Neuron (in vitro differentiated cells): ENCODE results near the gene DLGAP3.
"Not testable (repeated sequence)": the region's sequence is repeated elsewhere in the genome, so short reads cannot be mapped to it uniquely, and the experiment has no call there.

ENCODE experiments used
- H2AFZ ChIP-seq: one replicate; pipeline ENCODE4 v1.6.1; 2013; ENCODE audit warnings: low read depth, mild to moderate bottlenecking, inconsistent platforms, low read length, moderate library complexity
- H3K27me3 ChIP-seq: one replicate; pipeline ENCODE4 v1.6.1; 2013; ENCODE audit warnings: low read length; ENCODE audit not compliant: insufficient read depth
- H3K36me3 ChIP-seq: one replicate; pipeline ENCODE4 v1.6.1; 2013; ENCODE audit warnings: low read length; ENCODE audit not compliant: insufficient read depth
- H3K4me1 ChIP-seq: one replicate; pipeline ENCODE4 v1.6.1; 2013; ENCODE audit warnings: low read length; ENCODE audit not compliant: insufficient read depth
- H3K4me3 ChIP-seq: 2 replicates; pipeline ENCODE4 v1.5.1; 2013; ENCODE audit warnings: mild to moderate bottlenecking, low read length, moderate library complexity
- H3K9me3 ChIP-seq: one replicate; pipeline ENCODE4 v1.6.1; 2013; ENCODE audit warnings: low read length

Gene DLGAP3, protein sequence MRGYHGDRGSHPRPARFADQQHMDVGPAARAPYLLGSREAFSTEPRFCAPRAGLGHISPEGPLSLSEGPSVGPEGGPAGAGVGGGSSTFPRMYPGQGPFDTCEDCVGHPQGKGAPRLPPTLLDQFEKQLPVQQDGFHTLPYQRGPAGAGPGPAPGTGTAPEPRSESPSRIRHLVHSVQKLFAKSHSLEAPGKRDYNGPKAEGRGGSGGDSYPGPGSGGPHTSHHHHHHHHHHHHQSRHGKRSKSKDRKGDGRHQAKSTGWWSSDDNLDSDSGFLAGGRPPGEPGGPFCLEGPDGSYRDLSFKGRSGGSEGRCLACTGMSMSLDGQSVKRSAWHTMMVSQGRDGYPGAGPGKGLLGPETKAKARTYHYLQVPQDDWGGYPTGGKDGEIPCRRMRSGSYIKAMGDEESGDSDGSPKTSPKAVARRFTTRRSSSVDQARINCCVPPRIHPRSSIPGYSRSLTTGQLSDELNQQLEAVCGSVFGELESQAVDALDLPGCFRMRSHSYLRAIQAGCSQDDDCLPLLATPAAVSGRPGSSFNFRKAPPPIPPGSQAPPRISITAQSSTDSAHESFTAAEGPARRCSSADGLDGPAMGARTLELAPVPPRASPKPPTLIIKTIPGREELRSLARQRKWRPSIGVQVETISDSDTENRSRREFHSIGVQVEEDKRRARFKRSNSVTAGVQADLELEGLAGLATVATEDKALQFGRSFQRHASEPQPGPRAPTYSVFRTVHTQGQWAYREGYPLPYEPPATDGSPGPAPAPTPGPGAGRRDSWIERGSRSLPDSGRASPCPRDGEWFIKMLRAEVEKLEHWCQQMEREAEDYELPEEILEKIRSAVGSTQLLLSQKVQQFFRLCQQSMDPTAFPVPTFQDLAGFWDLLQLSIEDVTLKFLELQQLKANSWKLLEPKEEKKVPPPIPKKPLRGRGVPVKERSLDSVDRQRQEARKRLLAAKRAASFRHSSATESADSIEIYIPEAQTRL

DNA sequence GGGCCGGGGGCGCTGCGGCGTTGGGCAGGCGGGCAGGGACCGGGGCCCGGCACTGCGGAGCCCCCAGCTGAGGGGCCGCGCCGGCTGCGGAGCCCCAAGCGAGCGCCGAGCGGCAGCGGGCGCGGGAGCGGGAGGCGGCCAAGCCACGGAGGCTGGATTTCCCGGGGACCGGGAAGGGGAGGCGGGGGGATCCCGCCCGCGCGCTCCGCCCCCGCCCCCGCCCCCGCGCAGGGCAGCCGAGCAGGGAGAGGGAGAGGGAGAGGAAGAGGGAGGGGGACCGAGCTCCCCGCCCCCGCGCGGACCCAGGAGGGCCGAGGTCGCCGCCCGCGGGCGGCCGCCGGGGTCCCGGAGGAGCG is at the start of gene DLGAP3:
Gene DLGAP3, minus strand, starts transcription at position 154 of the 356 bp plus-strand sequence. CDS start 24,267 bp downstream, outside the sequence.
- Histone ChIP-seq H3K4me3 (peak within 1 kb of the TSS; percentile 37), H3K36me3 (no peaks in the 10 kb centered on the region), H3K4me1 (peaks cover 11% of the 10 kb centered on the region), H2AFZ (peak within 1 kb of the TSS; percentile 87), H3K9me3 (no peaks in the 10 kb centered on the region), H3K27me3 (peaks cover 31% of the 10 kb centered on the region)

DNA sequence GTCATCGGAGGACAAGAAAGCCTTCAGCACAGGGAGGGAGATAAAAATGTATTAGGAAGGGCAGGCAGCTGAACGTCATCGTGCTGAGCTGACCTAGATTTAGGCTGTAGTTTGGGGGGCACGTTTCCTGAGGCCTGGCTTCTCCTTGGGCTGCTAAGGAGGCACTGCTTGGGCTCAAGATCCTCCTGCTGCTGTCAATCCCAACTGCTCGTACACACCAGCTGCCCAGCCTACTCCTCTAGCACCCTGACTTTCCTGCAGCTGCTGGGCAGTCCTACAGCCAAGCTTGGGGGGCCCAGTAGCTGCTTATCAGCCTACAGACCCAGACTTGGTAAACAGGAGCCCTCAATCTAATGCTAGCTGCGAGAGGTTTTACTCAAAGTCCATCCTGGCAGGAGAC is 49.5 kb upstream of the DLGAP3 start:
- peaks cover 3% of the 10 kb centered on the region for H3K9me3 ChIP-seq

DNA sequence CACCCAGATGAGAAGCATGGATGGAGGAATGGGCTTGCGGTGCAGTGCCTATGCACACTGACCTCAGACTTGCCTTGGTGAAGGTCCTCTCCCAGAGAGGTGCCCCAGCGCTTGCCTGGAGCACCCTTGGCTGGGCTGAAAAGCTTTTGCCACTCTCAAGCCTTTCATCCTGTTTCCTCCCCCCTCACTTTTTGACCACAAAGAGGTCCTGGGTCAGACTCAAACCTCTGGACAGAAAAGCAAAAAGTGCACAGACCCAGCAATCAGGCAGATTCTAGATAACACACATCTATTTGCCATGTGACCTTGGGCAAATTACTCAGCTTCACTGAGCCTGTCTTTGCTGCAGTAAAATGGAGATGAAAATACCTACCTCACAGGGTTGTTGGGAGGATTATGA is 48.4 kb upstream of the DLGAP3 start:
- peaks cover 3% of the 10 kb centered on the region for H3K9me3 ChIP-seq
- no peaks in the 10 kb centered on the region for H3K27me3 ChIP-seq
- peaks cover 3% of the 10 kb centered on the region for H3K36me3 ChIP-seq
- no peak overlapping the region for H3K4me3 ChIP-seq
- H3K4me1 ChIP-seq, result no peaks in the 10 kb centered on the region
- H2AFZ ChIP-seq, result no peak overlapping the region

More for the DNA sequence above, 49.5 kb upstream of the DLGAP3 start:
- Histone ChIP-seq H3K4me1 (peaks cover 1% of the 10 kb centered on the region), H3K36me3 (peaks cover 3% of the 10 kb centered on the region), H3K4me3 (no peak overlapping the region), H2AFZ (no peak overlapping the region), H3K27me3 (no peaks in the 10 kb centered on the region)

DNA sequence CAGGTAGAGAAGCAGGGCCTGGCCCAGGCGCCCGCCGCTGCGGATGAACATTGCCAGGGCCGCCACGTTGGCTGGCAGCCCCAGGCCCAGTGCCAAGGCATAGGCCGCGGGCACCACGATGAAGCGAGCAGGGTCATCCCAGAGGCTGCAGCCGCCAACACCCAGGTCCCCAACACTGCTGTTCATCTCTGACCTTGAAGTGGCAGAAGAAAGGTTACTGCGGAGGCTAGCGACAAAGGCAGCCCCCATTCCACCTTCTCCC is 47.7 kb upstream of the DLGAP3 start:
- H3K4me1 ChIP-seq, result no peaks in the 10 kb centered on the region
- no peak overlapping the region for H2AFZ ChIP-seq
- H3K9me3 ChIP-seq, result peaks cover 3% of the 10 kb centered on the region

DNA sequence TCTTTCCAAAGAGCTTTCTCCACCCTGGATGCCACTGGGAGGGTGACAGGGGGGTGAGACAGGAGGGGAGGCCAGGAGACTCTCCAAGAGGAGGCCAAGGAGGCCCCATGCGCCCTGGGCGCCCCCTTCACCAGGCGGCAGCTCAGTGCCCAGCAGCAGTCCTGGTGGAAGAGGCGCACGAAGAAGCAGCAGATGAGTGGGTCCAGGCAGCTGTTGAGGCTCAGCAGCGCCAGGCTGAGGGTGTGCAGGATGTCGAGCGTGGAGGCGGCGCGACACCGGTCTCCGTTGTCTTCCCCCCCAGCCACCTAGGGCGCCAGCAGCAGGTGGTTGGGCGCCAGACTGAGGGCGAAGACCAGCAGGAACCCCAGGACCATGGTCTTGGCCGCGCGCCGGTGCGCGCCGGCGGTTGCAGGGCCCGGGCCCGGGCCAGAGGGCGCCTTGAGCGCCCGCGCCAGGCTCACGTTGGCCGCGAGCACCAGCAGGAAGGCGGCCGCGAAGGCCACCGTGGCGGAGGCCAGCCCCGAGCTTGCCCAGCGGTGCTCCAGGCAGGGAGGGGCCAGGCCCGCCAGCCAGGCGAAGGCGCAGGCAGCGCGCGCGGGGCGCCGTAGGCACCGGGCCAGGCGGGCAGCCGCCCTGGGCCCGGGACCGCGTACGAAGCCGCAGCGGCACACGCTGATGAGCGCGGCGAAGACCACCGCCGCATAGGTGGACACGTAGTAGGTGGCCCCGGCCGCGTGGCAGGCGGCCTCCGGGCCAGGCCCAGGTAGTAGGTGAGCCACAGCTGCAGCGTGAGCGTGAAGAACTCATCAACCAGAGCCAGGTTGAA is 47.1 kb upstream of the DLGAP3 start:
- Histone ChIP-seq H3K27me3 (no peaks in the 10 kb centered on the region), H3K4me3 (no peak overlapping the region), H3K4me1 (no peaks in the 10 kb centered on the region), H3K9me3 (peaks cover 3% of the 10 kb centered on the region), H3K36me3 (no peaks in the 10 kb centered on the region), H2AFZ (no peak overlapping the region)

More for the DNA sequence above, 47.7 kb upstream of the DLGAP3 start:
- Histone ChIP-seq H3K27me3 (no peaks in the 10 kb centered on the region), H3K36me3 (peaks cover 3% of the 10 kb centered on the region), H3K4me3 (no peak overlapping the region)

DNA sequence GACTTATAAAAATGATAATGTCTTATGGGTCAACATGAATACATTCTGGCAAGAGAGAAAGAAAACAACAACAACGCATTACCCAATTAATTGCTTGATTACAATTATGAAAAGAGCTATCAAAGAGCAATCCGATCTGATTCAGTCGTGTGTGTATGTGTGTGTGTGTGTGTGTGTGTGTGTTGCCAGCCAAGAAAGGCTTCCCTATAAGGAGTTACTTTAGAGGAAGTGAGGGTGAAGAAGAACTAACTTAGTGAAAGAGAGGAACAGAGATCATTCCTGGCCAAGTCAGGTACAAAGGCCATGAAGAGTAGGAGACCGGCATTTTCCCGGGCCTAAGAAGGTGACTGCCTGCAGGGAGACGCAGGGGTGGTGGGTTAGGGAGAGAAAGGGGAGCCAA is 46.3 kb upstream of the DLGAP3 start:
- Histone ChIP-seq H3K27me3 (no peaks in the 10 kb centered on the region), H3K4me1 (no peaks in the 10 kb centered on the region), H2AFZ (no peak overlapping the region), H3K4me3 (no peak overlapping the region), H3K9me3 (peaks cover 3% of the 10 kb centered on the region), H3K36me3 (no peaks in the 10 kb centered on the region)

DNA sequence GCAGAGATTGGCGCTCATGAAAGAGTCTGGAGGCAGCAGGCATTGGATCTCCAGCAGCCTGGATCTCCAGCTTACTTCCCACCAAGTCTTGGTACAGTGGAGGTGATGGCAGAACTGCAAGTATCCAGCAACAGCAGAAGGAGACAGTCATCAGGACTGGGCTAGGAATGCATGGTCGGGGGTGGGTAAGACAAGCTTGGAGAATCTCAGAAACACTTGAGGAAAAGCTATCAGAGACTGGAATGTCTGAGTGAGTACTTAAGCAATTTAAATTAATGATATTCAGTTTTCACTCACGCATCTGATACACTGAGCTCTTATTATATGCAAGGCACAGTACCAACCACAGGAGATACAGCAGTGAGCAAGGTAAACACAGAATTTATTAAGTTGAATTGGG is 45.9 kb upstream of the DLGAP3 start:
- Histone ChIP-seq H3K36me3 (no peaks in the 10 kb centered on the region), H3K4me3 (no peak overlapping the region), H3K4me1 (no peaks in the 10 kb centered on the region), H3K27me3 (no peaks in the 10 kb centered on the region), H3K9me3 (peaks cover 3% of the 10 kb centered on the region), H2AFZ (no peak overlapping the region)

DNA sequence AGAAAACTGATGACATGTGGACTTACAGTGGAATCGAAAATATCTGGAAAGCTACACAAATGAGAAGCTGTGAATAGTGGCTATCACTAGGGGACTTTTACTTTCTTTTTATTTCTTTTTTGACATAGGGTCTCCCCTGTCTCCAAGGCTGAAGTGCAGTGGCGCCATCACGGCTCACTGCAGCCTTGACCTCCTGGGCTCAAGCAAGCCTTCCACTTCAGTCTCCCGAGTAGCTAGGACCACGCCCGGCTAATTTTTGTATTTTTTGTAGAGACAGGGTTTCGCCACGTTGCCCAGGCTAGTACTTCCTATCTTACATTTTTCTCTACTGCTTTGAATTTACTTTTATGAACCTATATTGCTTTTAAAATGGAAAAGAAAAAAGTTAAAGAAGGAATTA is 45.2 kb upstream of the DLGAP3 start:
- Histone ChIP-seq H3K4me1 (no peaks in the 10 kb centered on the region), H3K36me3 (no peaks in the 10 kb centered on the region), H3K27me3 (no peaks in the 10 kb centered on the region), H3K9me3 (peaks cover 3% of the 10 kb centered on the region), H3K4me3 (no peak overlapping the region), H2AFZ (no peak overlapping the region)

DNA sequence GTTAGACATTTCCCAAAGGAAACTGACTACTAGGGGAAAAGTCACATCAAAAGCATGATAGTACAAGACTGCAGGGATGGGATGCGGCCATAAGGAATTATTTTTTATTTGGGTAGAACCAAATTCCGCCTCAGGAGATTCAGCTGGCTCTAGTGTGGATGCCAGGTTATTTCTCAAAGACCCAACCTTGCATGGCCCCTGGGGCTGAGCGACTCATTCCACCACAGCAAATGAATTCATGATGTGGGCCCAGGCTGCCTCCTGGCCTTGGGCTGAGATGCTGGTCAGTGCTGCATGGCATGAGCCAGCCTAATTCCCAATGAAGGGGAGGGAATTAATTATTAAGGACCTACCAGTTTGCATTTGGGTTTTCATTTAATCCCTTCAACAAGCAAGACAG is 43.9 kb upstream of the DLGAP3 start:
- H3K4me3 ChIP-seq, result no peak overlapping the region
- H3K36me3 ChIP-seq, result no peaks in the 10 kb centered on the region
- H3K4me1 ChIP-seq, result no peaks in the 10 kb centered on the region

DNA sequence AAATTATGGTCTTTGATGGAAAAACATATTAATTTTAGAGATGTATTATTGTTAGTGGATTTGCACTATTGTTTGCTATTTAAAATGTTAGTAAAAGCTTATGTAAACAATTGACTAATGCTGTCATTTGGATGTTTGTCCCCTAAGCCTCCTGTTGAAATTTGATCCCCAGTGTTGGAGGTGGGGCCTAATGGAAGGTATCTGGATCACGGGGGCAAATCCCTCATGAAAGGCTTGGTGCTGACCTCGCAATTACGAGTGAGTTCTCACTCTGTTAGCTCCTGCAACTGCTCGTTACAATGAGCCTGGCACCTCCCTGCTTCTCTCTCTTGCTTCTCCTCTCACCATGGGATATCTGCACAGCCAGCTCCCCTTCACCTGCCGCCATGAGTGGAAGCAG is 41.4 kb upstream of the DLGAP3 start:
- Histone ChIP-seq H3K9me3 (no peaks in the 10 kb centered on the region), H3K27me3 (no peaks in the 10 kb centered on the region), H2AFZ (no peak overlapping the region), H3K4me3 (no peak overlapping the region), H3K36me3 (no peaks in the 10 kb centered on the region), H3K4me1 (no peaks in the 10 kb centered on the region)

More for the DNA sequence above, 43.9 kb upstream of the DLGAP3 start:
- Histone ChIP-seq H3K27me3 (no peaks in the 10 kb centered on the region), H2AFZ (no peak overlapping the region), H3K9me3 (peaks cover 3% of the 10 kb centered on the region)

DNA sequence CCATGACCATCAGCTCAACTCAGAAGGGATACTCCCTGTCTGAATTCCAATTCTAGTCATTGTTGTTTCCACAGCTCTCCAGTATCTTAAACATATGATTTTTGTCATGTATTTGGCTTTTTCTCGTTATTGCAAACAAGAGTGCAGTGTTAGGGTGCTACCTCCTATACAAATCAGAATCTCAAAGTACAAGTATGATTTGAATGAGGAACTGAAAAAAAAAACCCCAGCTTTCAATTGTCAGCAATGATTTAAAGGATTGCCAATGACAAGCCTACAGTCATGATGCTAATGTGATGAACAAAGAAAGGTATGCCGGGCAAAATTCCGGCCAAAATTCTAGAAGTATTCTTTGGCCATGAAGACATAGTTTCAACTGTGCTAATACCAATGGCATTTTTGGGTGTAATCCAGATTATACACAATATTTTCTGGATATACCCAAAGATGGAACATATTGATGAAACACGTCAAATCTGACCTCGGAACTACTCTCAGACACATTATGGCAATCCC is 40.8 kb upstream of the DLGAP3 start:
- no peaks in the 10 kb centered on the region for H3K4me1 ChIP-seq

DNA sequence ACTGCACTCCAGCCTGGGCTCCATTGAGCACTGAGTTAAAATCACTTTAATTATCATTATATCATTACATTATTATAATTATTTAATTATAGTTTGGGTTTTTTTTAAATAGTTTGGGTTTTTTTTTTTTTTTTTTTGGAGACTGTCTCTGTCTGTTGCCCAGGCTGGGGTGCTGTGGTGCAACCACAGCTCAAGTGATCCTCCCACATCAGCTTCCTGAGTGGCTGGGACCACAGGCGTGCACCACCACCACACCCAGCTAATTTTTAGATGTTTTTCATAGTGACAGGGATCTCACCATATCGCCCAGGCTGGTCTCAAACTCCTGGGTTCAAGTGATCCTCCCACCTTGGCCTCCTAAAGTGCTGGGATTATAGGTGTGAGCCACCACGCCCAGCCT is 38.8 kb upstream of the DLGAP3 start:
- not testable (repeated sequence) for H3K4me3 ChIP-seq, H2AFZ ChIP-seq, H3K27me3 ChIP-seq, H3K9me3 ChIP-seq, H3K36me3 ChIP-seq, H3K4me1 ChIP-seq

More for the DNA sequence above, 40.8 kb upstream of the DLGAP3 start:
- no peaks in the 10 kb centered on the region for H3K9me3 ChIP-seq
- H3K4me3 ChIP-seq, result no peak overlapping the region
- H3K36me3 ChIP-seq, result no peaks in the 10 kb centered on the region
- H3K27me3 ChIP-seq, result no peaks in the 10 kb centered on the region
- no peak overlapping the region for H2AFZ ChIP-seq
